Endodermal cell (in vitro differentiated cells): ENCODE data around the gene MALL. TPM values are rescaled to one million over a fixed set of nuclear protein-coding genes. Genes with fewer than 3 reads are reported as not detected.
"Not testable (repeated sequence)": the region's sequence is repeated elsewhere in the genome, so short reads cannot be mapped to it uniquely, and the experiment has no call there.

Source experiments
- DNase-seq: peaks from one replicate; pipeline ENCODE4 v3.0.0-alpha.2; 2017
- H3K27ac ChIP-seq: 2 replicates; pipeline ENCODE4 v1.5.1; 2013; ENCODE audit warnings: mild to moderate bottlenecking, low read depth, low read length, moderate library complexity
- H3K27me3 ChIP-seq: 2 replicates; pipeline ENCODE4 v1.6.1; 2013; ENCODE audit warnings: mild to moderate bottlenecking, low read length, moderate library complexity; ENCODE audit not compliant: insufficient read depth, control insufficient read depth, poor library complexity, severe bottlenecking
- H3K36me3 ChIP-seq: 2 replicates; pipeline ENCODE4 v1.7.0; 2013; ENCODE audit warnings: mild to moderate bottlenecking, low read length, moderate library complexity; ENCODE audit not compliant: control insufficient read depth, insufficient read depth
- H3K4me1 ChIP-seq: one replicate; pipeline ENCODE4 v1.7.0; 2013; ENCODE audit warnings: low read length; ENCODE audit not compliant: control insufficient read depth, insufficient read depth
- H3K4me3 ChIP-seq: 2 replicates; pipeline ENCODE4 v1.5.1; 2013; ENCODE audit warnings: mild to moderate bottlenecking, low read length, moderate library complexity
- H3K9ac ChIP-seq: 2 replicates; pipeline ENCODE4 v1.6.1; 2013; ENCODE audit warnings: mild to moderate bottlenecking, low read length, moderate library complexity; ENCODE audit not compliant: poor library complexity, severe bottlenecking; ENCODE audit errors: extremely low read depth
- H3K9me3 ChIP-seq: 2 replicates; pipeline ENCODE4 v1.6.1; 2013; ENCODE audit warnings: mild to moderate bottlenecking, low read length, moderate library complexity; ENCODE audit not compliant: control insufficient read depth
- H3K27ac Mint-ChIP-seq: 2 replicates; pipeline ENCODE4 v1.8.0; 2020; ENCODE audit warnings: mixed read lengths
- H3K27me3 Mint-ChIP-seq: 2 replicates; pipeline ENCODE4 v1.8.0; 2021; ENCODE audit warnings: mild to moderate bottlenecking, mixed read lengths; ENCODE audit not compliant: insufficient read depth
- H3K36me3 Mint-ChIP-seq: 2 replicates; pipeline ENCODE4 v1.8.0; 2020; ENCODE audit warnings: low read depth, mixed read lengths
- H3K4me1 Mint-ChIP-seq: 2 replicates; pipeline ENCODE4 v1.8.0; 2020; ENCODE audit warnings: mixed read lengths
- H3K4me3 Mint-ChIP-seq: 2 replicates; pipeline ENCODE4 v1.8.0; 2020; ENCODE audit warnings: mild to moderate bottlenecking, moderate library complexity, mixed read lengths
- H3K9me3 Mint-ChIP-seq: 2 replicates; pipeline ENCODE4 v1.8.0; 2020; ENCODE audit warnings: mild to moderate bottlenecking, mixed read lengths
- WGBS, 2 experiments: methylation state at CpG; one replicate each; pipeline versions ENCODE4 v1.1.5 to v1.1.7; 2013; ENCODE audit warnings: missing lambda C conversion rate in 2 of 2, mixed read lengths in 1 of 2; ENCODE audit not compliant: insufficient coverage in 1 of 2, insufficient read length in 1 of 2; 5-methylcytosine and 5-hydroxymethylcytosine counted together
- total RNA-seq, 2 donors: library from RNA; stranded (reverse); fragmentation: NEBNext Ultra II Directional in 1 of 2; extraction: Animal tissue kit (Norgen Biotek cat#: 25700) in 1 of 2; gene quantifications; 2 replicates in 1 of 2; 3 replicates in 1 of 2; pipeline ENCODE4 v1.2.1, GENCODE V29; 2021

Gene MALL
- total RNA-seq, 2 donors from 2014 or later, result 2.7 to 5.2 TPM

- not testable (repeated sequence) for H3K36me3 Mint-ChIP-seq, H3K27me3 Mint-ChIP-seq, H3K27ac Mint-ChIP-seq, H3K4me3 ChIP-seq, H3K4me1 Mint-ChIP-seq, DNase-seq, H3K9me3 Mint-ChIP-seq, H3K27ac ChIP-seq, H3K9ac ChIP-seq, H3K36me3 ChIP-seq, H3K4me3 Mint-ChIP-seq, H3K9me3 ChIP-seq, H3K27me3 ChIP-seq, H3K4me1 ChIP-seq
- no CpG with 5 or more reads among the region's 5 CpGs for WGBS, 2 experiments
Observed at GRCh38 chr2:110053688-110054087, 61.9 kb downstream of the MALL start.

- H3K4me3 Mint-ChIP-seq, H3K9me3 Mint-ChIP-seq: not testable (repeated sequence)
Observed at GRCh38 chr2:110052166-110052565, 63.5 kb downstream of the MALL start.

GRCh38 chr2:110050222-110050621 lies 65.4 kb downstream of the MALL start:
- not testable (repeated sequence) for H3K9ac ChIP-seq, H3K36me3 ChIP-seq, H3K36me3 Mint-ChIP-seq, H3K9me3 Mint-ChIP-seq, H3K4me1 ChIP-seq, H3K27ac ChIP-seq, H3K4me1 Mint-ChIP-seq, H3K4me3 Mint-ChIP-seq, H3K27me3 Mint-ChIP-seq, H3K4me3 ChIP-seq, H3K27ac Mint-ChIP-seq, H3K27me3 ChIP-seq, DNase-seq, H3K9me3 ChIP-seq
- no CpG with 5 or more reads among the region's 5 CpGs for WGBS, 2 experiments

More at GRCh38 chr2:110052166-110052565, 63.5 kb downstream of the MALL start:
- WGBS, 2 experiments, result no CpG with 5 or more reads among the region's 4 CpGs
- not testable (repeated sequence) for DNase-seq, H3K36me3 ChIP-seq, H3K27me3 ChIP-seq, H3K27ac ChIP-seq, H3K9me3 ChIP-seq, H3K4me1 ChIP-seq, H3K4me3 ChIP-seq, H3K9ac ChIP-seq, H3K36me3 Mint-ChIP-seq, H3K4me1 Mint-ChIP-seq, H3K27ac Mint-ChIP-seq, H3K27me3 Mint-ChIP-seq

- not testable (repeated sequence) for H3K36me3 Mint-ChIP-seq, H3K27me3 ChIP-seq, H3K4me1 ChIP-seq, DNase-seq, H3K27me3 Mint-ChIP-seq, H3K4me1 Mint-ChIP-seq, H3K4me3 ChIP-seq, H3K27ac ChIP-seq, H3K9ac ChIP-seq, H3K27ac Mint-ChIP-seq, H3K9me3 Mint-ChIP-seq, H3K36me3 ChIP-seq, H3K4me3 Mint-ChIP-seq, H3K9me3 ChIP-seq
- WGBS, 2 experiments, result 93% methylated on average over 1 of the region's 5 CpGs; no CpG with 5 or more reads in 1 of the 2 experiments
Observed at GRCh38 chr2:110049769-110050168, 65.9 kb downstream of the MALL start.

GRCh38 chr2:110048255-110049197 lies 67.1 kb downstream of the MALL start:
- not testable (repeated sequence) for H3K4me1 Mint-ChIP-seq, H3K4me1 ChIP-seq, H3K9ac ChIP-seq, H3K9me3 ChIP-seq, H3K36me3 Mint-ChIP-seq, H3K36me3 ChIP-seq, H3K4me3 ChIP-seq, H3K9me3 Mint-ChIP-seq, H3K27me3 ChIP-seq, H3K27me3 Mint-ChIP-seq, H3K27ac Mint-ChIP-seq, H3K4me3 Mint-ChIP-seq, H3K27ac ChIP-seq
- peak; percentile 56 for DNase-seq
- 88% methylated on average over 5 of the region's 16 CpGs; no CpG with 5 or more reads in 1 of the 2 experiments for WGBS, 2 experiments

- H3K27ac ChIP-seq, H3K4me3 ChIP-seq, H3K4me3 Mint-ChIP-seq, H3K27me3 ChIP-seq, H3K9me3 Mint-ChIP-seq, H3K36me3 ChIP-seq, H3K9ac ChIP-seq, H3K36me3 Mint-ChIP-seq, H3K9me3 ChIP-seq, H3K27ac Mint-ChIP-seq, H3K4me1 Mint-ChIP-seq, H3K27me3 Mint-ChIP-seq, DNase-seq, H3K4me1 ChIP-seq: not testable (repeated sequence)
- WGBS, 2 experiments, result no CpG with 5 or more reads among the region's 4 CpGs
Observed at GRCh38 chr2:110047225-110047624, 68.4 kb downstream of the MALL start.
